HG02610 (cell line): Measurements from ENCODE around the gene TRPM7.
"Not testable (repeated sequence)": the region's sequence is repeated elsewhere in the genome, so short reads cannot be mapped to it uniquely, and the experiment has no call there.

ENCODE experiments used
- ATAC-seq: cut with Tn5 transposase; IDR thresholded peaks from one replicate; pipeline ENCODE4 v1.9.1; 2021; ENCODE audit warnings: mild to moderate bottlenecking, moderate library complexity; ENCODE audit not compliant: unreplicated experiment

The TRPM7 gene

GRCh38 chr15:50675535-50676144 lies 11.0 kb downstream of the TRPM7 start:
- ATAC-seq = no peak

GRCh38 chr15:50670115-50670514 lies 16.5 kb downstream of the TRPM7 start:
- no peak for ATAC-seq

GRCh38 chr15:50669611-50670010 lies 17.0 kb downstream of the TRPM7 start:
- no peak for ATAC-seq

GRCh38 chr15:50665938-50666337 lies 20.7 kb downstream of the TRPM7 start:
- ATAC-seq = no peak

- no peak for ATAC-seq
Measured at GRCh38 chr15:50655555-50655954, 31.0 kb downstream of the TRPM7 start.

- no peak for ATAC-seq
Measured at GRCh38 chr15:50653156-50653743, 33.3 kb downstream of the TRPM7 start.

GRCh38 chr15:50652671-50653070 lies 33.9 kb downstream of the TRPM7 start:
- no peak for ATAC-seq

- no peak for ATAC-seq
Measured at GRCh38 chr15:50641318-50641717, 45.3 kb downstream of the TRPM7 start.

- no peak for ATAC-seq
Measured at GRCh38 chr15:50636146-50636545, 50.5 kb downstream of the TRPM7 start.

- ATAC-seq = no peak
Measured at GRCh38 chr15:50633653-50634052, 52.9 kb downstream of the TRPM7 start.

GRCh38 chr15:50628421-50628820 lies 58.2 kb downstream of the TRPM7 start:
- ATAC-seq = no peak

- no peak for ATAC-seq
Measured at GRCh38 chr15:50627351-50628055, 59.1 kb downstream of the TRPM7 start.

GRCh38 chr15:50624616-50625168 lies 61.9 kb downstream of the TRPM7 start:
- no peak for ATAC-seq

GRCh38 chr15:50622361-50622943 lies 64.1 kb downstream of the TRPM7 start:
- ATAC-seq = not testable (repeated sequence)

- ATAC-seq = not testable (repeated sequence)
Measured at GRCh38 chr15:50616960-50617359, 69.6 kb downstream of the TRPM7 start.

GRCh38 chr15:50616554-50616953 lies 70.0 kb downstream of the TRPM7 start:
- ATAC-seq = not testable (repeated sequence)

GRCh38 chr15:50613600-50613999 lies 73.0 kb downstream of the TRPM7 start:
- no peak for ATAC-seq

GRCh38 chr15:50607129-50607528 lies 79.5 kb downstream of the TRPM7 start:
- ATAC-seq = no peak

- no peak for ATAC-seq
Measured at GRCh38 chr15:50605462-50605861, 81.1 kb downstream of the TRPM7 start.

- not testable (repeated sequence) for ATAC-seq
Measured at GRCh38 chr15:50602028-50602427, 84.6 kb downstream of the TRPM7 start.

- ATAC-seq = no peak
Measured at GRCh38 chr15:50594311-50594710, 92.3 kb downstream of the TRPM7 start.

GRCh38 chr15:50593761-50594160 lies 92.8 kb downstream of the TRPM7 start:
- ATAC-seq = no peak
